ENCODE measurements around the gene STAT5A. TPM values are rescaled to one million over a fixed set of nuclear protein-coding genes. Genes with fewer than 3 reads are reported as not detected.
A peak's percentile ranks its signal among the peaks of the same experiment; 100 is the strongest.
"Not testable (repeated sequence)": the region's sequence is repeated elsewhere in the genome, so short reads cannot be mapped to it uniquely, and the experiment has no call there.

Gene STAT5A
- total RNA-seq, 1 donor from 2014 or later = 45.5 TPM

GRCh38 chr17:42251115-42251514 is 37.2 kb upstream of the STAT5A start:
- no peak for DNase-seq (ENCODE audit: extremely low spot score, unreplicated experiment)
- TF ChIP-seq CTCF (IDR thresholded peaks at IDR 0.05) = peak; percentile 24

GRCh38 chr17:42252597-42253550 is 35.4 kb upstream of the STAT5A start:
- Mint-ChIP-seq H3K4me1 (ENCODE audit: unreplicated experiment) (peaks cover 46% of the 10 kb centered on the region), H3K36me3 (ENCODE audit: unreplicated experiment) (no peaks in the 10 kb centered on the region), H3K9me3 (ENCODE audit: unreplicated experiment) (no peaks in the 10 kb centered on the region), H3K27me3 (ENCODE audit: unreplicated experiment) (no peaks in the 10 kb centered on the region), H3K4me3 (ENCODE audit: unreplicated experiment) (no peak overlapping the region), H3K27ac (ENCODE audit: unreplicated experiment) (peak overlapping the region; percentile 65)
- TF ChIP-seq CTCF (IDR thresholded peaks at IDR 0.05) = no peak
- no peak for DNase-seq (ENCODE audit: extremely low spot score, unreplicated experiment)

More at GRCh38 chr17:42251115-42251514, 37.2 kb upstream of the STAT5A start:
- Mint-ChIP-seq H3K27me3 (ENCODE audit: unreplicated experiment) (no peaks in the 10 kb centered on the region), H3K27ac (ENCODE audit: unreplicated experiment) (no peak overlapping the region), H3K9me3 (ENCODE audit: unreplicated experiment) (no peaks in the 10 kb centered on the region), H3K4me3 (ENCODE audit: unreplicated experiment) (no peak overlapping the region), H3K4me1 (ENCODE audit: unreplicated experiment) (peaks cover 44% of the 10 kb centered on the region), H3K36me3 (ENCODE audit: unreplicated experiment) (peaks cover 1% of the 10 kb centered on the region)

- Mint-ChIP-seq H3K27me3 (ENCODE audit: unreplicated experiment) (no peaks in the 10 kb centered on the region), H3K4me1 (ENCODE audit: unreplicated experiment) (peaks cover 40% of the 10 kb centered on the region), H3K27ac (ENCODE audit: unreplicated experiment) (no peak overlapping the region), H3K36me3 (ENCODE audit: unreplicated experiment) (no peaks in the 10 kb centered on the region), H3K4me3 (ENCODE audit: unreplicated experiment) (no peak overlapping the region), H3K9me3 (ENCODE audit: unreplicated experiment) (no peaks in the 10 kb centered on the region)
- TF ChIP-seq CTCF (IDR thresholded peaks at IDR 0.05) = no peak
- DNase-seq (ENCODE audit: extremely low spot score, unreplicated experiment) = no peak
Observed at GRCh38 chr17:42253578-42253977, 34.7 kb upstream of the STAT5A start.

GRCh38 chr17:42255445-42255844 is 32.9 kb upstream of the STAT5A start:
- no peak for DNase-seq (ENCODE audit: extremely low spot score, unreplicated experiment)
- Mint-ChIP-seq H3K27ac (ENCODE audit: unreplicated experiment) (no peak overlapping the region), H3K4me1 (ENCODE audit: unreplicated experiment) (peaks cover 38% of the 10 kb centered on the region), H3K4me3 (ENCODE audit: unreplicated experiment) (no peak overlapping the region), H3K36me3 (ENCODE audit: unreplicated experiment) (no peaks in the 10 kb centered on the region), H3K9me3 (ENCODE audit: unreplicated experiment) (no peaks in the 10 kb centered on the region), H3K27me3 (ENCODE audit: unreplicated experiment) (no peaks in the 10 kb centered on the region)
- TF ChIP-seq CTCF (IDR thresholded peaks at IDR 0.05) = no peak

- no peaks in the 10 kb centered on the region for H3K27me3 Mint-ChIP-seq (ENCODE audit: unreplicated experiment)
- DNase-seq (ENCODE audit: extremely low spot score, unreplicated experiment) = no peak
- no peak overlapping the region for H3K27ac Mint-ChIP-seq (ENCODE audit: unreplicated experiment)
- H3K9me3 Mint-ChIP-seq (ENCODE audit: unreplicated experiment) = no peaks in the 10 kb centered on the region
- no peak for TF ChIP-seq CTCF (IDR thresholded peaks at IDR 0.05)
- H3K4me1 Mint-ChIP-seq (ENCODE audit: unreplicated experiment) = peaks cover 17% of the 10 kb centered on the region
- no peaks in the 10 kb centered on the region for H3K36me3 Mint-ChIP-seq (ENCODE audit: unreplicated experiment)
- no peak overlapping the region for H3K4me3 Mint-ChIP-seq (ENCODE audit: unreplicated experiment)
Observed at GRCh38 chr17:42260318-42260717, 28.0 kb upstream of the STAT5A start.

- H3K4me3 Mint-ChIP-seq (ENCODE audit: unreplicated experiment) = not testable (repeated sequence)
Observed at GRCh38 chr17:42264366-42264765, 23.9 kb upstream of the STAT5A start.

More at GRCh38 chr17:42264366-42264765, 23.9 kb upstream of the STAT5A start:
- H3K27me3 Mint-ChIP-seq (ENCODE audit: unreplicated experiment); H3K9me3 Mint-ChIP-seq (ENCODE audit: unreplicated experiment); DNase-seq (ENCODE audit: extremely low spot score, unreplicated experiment); H3K27ac Mint-ChIP-seq (ENCODE audit: unreplicated experiment); H3K36me3 Mint-ChIP-seq (ENCODE audit: unreplicated experiment): not testable (repeated sequence)
- peaks cover 20% of the 10 kb centered on the region for H3K4me1 Mint-ChIP-seq (ENCODE audit: unreplicated experiment)
